Right atrium auricular region (tissue), 2 donors: ENCODE results near the gene MRPS7. TPM values are rescaled to one million over a fixed set of nuclear protein-coding genes. Genes with fewer than 3 reads are reported as not detected.
A peak's percentile ranks its signal among the peaks of the same experiment; 100 is the strongest.

Experiments used
- DNase-seq: peaks from one replicate; pipeline ENCODE4 v3.0.0-alpha.2; 2019; ENCODE audit warnings: low spot score
- H3K27ac ChIP-seq, 2 donors: fragments of 200-600 bp; sonication (generic); 1 replicate in 1 of 2; 2 replicates in 1 of 2; pipeline ENCODE4 v1.5.1; 2016 to 2019
- H3K27me3 ChIP-seq, 2 donors: fragments of 200-600 bp; sonication (generic); one replicate each; pipeline versions ENCODE4 v1.5.1 to v1.6.0; 2017 to 2019
- H3K36me3 ChIP-seq: fragments of 200-600 bp; sonication (generic); one replicate; pipeline ENCODE4 v1.5.1; 2016
- H3K4me1 ChIP-seq, 2 donors: fragments of 200-600 bp; sonication (generic); one replicate each; pipeline versions ENCODE4 v1.5.1 to v1.6.0; 2017 to 2019
- H3K4me3 ChIP-seq, 2 donors: fragments of 200-600 bp; sonication (generic); 1 replicate in 1 of 2; 2 replicates in 1 of 2; pipeline ENCODE4 v1.5.1; 2017 to 2019; ENCODE audit warnings: mild to moderate bottlenecking in 1 of 2, moderate library complexity in 1 of 2
- H3K9me3 ChIP-seq, 2 donors: fragments of 200-600 bp; sonication (generic); one replicate each; pipeline ENCODE4 v1.5.1; 2019
- CTCF ChIP-seq, 2 donors: fragments of 200-600 bp; sonication (generic); IDR thresholded peaks; one replicate each; pipeline ENCODE4 v1.5.1; 2019; ENCODE audit warnings: antibody characterized with exemption in 2 of 2
- total RNA-seq, 2 donors: library from RNA; depleted of rRNA; stranded (reverse); fragments of >200 nt; gene quantifications; one replicate each; pipeline ENCODE4 v1.1.0, GENCODE V29; 2016

MRPS7 gene
- total RNA-seq, 2 donors from 2014 or later = 66.7 to 74.1 TPM

- Histone ChIP-seq H3K27ac (peak overlapping the region in 1 of 2 donors; percentile 10), H3K4me1 (no peaks in the 10 kb centered on the region), H3K4me3 (no peak overlapping the region), H3K9me3 (no peaks in the 10 kb centered on the region), H3K36me3 (no peaks in the 10 kb centered on the region), H3K27me3 (no peaks in the 10 kb centered on the region)
- TF ChIP-seq CTCF (IDR thresholded peaks at IDR 0.05) = no peak
- no peak for DNase-seq
These were observed 47.3 kb downstream of the MRPS7 start for GRCh38 chr17:75308732-75309629.

- H3K9me3 ChIP-seq = no peaks in the 10 kb centered on the region
- no peak overlapping the region for H3K4me3 ChIP-seq
- H3K27ac ChIP-seq = peak overlapping the region in 1 of 2 donors; percentile 23
- peaks cover 14% of the 10 kb centered on the region for H3K36me3 ChIP-seq
- no peaks in the 10 kb centered on the region for H3K27me3 ChIP-seq
- DNase-seq = no peak
- no peaks in the 10 kb centered on the region for H3K4me1 ChIP-seq
- TF ChIP-seq CTCF (IDR thresholded peaks at IDR 0.05) = no peak
These were observed 52.4 kb downstream of the MRPS7 start for GRCh38 chr17:75313941-75314551.

- Histone ChIP-seq H3K27me3 (no peaks in the 10 kb centered on the region), H3K36me3 (peaks cover 27% of the 10 kb centered on the region), H3K4me3 (no peak overlapping the region), H3K27ac (no peak overlapping the region), H3K9me3 (no peaks in the 10 kb centered on the region), H3K4me1 (no peaks in the 10 kb centered on the region)
- no peak for DNase-seq
- TF ChIP-seq CTCF (IDR thresholded peaks at IDR 0.05) = no peak
These were observed 54.0 kb downstream of the MRPS7 start for GRCh38 chr17:75315541-75316243.

Other genes with a start within 250 kb of the MRPS7 start
- 100 to 1,000 TPM in 1 of 2 donors, 10 to 100 TPM in 1; 44.8 to 104 TPM for gene MRPL58, start 249.2 kb upstream of the MRPS7 start, total RNA-seq
- gene ATP5PD, start 214.9 kb upstream of the MRPS7 start, total RNA-seq = 100 to 1,000 TPM; 675 to 871 TPM
- 10 to 100 TPM; 17.9 to 28.4 TPM for gene KCTD2, start 214.7 kb upstream of the MRPS7 start, total RNA-seq
- gene SLC16A5, start 173.9 kb upstream of the MRPS7 start, total RNA-seq = 10 to 100 TPM; 16.5 to 34.1 TPM
- gene ARMC7, start 151.9 kb upstream of the MRPS7 start, total RNA-seq = 1 to 10 TPM; 4.9 to 9.5 TPM
- gene NT5C, start 130.1 kb upstream of the MRPS7 start, total RNA-seq = 10 to 100 TPM; 41.4 to 77.5 TPM
- 10 to 100 TPM; 15.1 to 15.8 TPM for gene JPT1, start 107.4 kb upstream of the MRPS7 start, total RNA-seq
- gene SUMO2, start 78.9 kb upstream of the MRPS7 start, total RNA-seq = 10 to 100 TPM; 45.7 to 58.1 TPM
- gene NUP85, start 56.2 kb upstream of the MRPS7 start, total RNA-seq = 10 to 100 TPM; 10.3 to 14.3 TPM
- gene GGA3, start 273 bp upstream of the MRPS7 start, total RNA-seq = 10 to 100 TPM; 18.5 to 23.7 TPM
- 10 to 100 TPM; 18.0 to 24.9 TPM for gene MIF4GD, start 9.4 kb downstream of the MRPS7 start, total RNA-seq
- 10 to 100 TPM in 1 of 2 donors, 1 to 10 TPM in 1; 8.8 to 10.2 TPM for gene SLC25A19, start 27.6 kb downstream of the MRPS7 start, total RNA-seq
- gene GRB2, start 143.8 kb downstream of the MRPS7 start, total RNA-seq = 100 to 1,000 TPM in 1 of 2 donors, 10 to 100 TPM in 1; 80.8 to 112 TPM
- gene TMEM94, start 194.8 kb downstream of the MRPS7 start, total RNA-seq = 10 to 100 TPM; 56.3 to 61.6 TPM